ENCODE measurements around the gene SYNE3. TPM values are rescaled to one million over a fixed set of nuclear protein-coding genes. Genes with fewer than 3 reads are reported as not detected.

Gene SYNE3
- total RNA-seq, 2 donors from 2014 or later = 3.4 to 29.5 TPM

DNA sequence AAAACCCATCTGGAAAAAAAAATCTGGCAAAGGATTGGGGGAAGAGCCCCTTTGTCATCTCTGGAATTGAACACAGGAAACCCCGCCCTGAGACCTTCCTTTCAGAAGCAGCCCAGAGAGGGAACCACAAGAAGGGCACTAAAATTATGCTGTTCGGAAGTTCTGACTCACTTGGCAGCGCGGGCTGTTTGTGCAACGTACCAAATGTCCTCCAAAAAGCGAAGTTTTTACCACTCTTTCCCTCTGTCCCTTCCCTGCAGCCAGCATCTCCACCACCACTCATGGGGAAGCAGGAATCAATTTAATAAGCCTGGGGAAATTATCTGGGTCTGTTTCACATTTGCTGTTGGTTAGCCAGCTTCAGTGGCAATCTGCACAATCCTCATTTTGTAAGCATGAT, 3.2 kb upstream of the SYNE3 start:
- H3K27me3 ChIP-seq (replicated peaks; ENCODE audit: insufficient read depth) = no peaks in the 10 kb centered on the region
- H3K27ac ChIP-seq = no peak overlapping the region
- no peaks in the 10 kb centered on the region for H3K36me3 ChIP-seq
- peaks cover 11% of the 10 kb centered on the region for H3K4me1 ChIP-seq (replicated peaks)
- intact Hi-C loops (cut with DNase I) = no loop called here
- H3K4me3 ChIP-seq = no peak overlapping the region
- WGBS = 52% methylated on average over 6 of the region's 6 CpGs
- no peaks in the 10 kb centered on the region for H3K9me3 ChIP-seq
- no peak for DNase-seq (ENCODE audit: low spot score)
- TF ChIP-seq POLR2A (IDR thresholded peaks at IDR 0.05) (no peak), POLR2AphosphoS5 (IDR thresholded peaks at IDR 0.05) (peak; percentile 15)
- TF ChIP-seq, protein P1, sequence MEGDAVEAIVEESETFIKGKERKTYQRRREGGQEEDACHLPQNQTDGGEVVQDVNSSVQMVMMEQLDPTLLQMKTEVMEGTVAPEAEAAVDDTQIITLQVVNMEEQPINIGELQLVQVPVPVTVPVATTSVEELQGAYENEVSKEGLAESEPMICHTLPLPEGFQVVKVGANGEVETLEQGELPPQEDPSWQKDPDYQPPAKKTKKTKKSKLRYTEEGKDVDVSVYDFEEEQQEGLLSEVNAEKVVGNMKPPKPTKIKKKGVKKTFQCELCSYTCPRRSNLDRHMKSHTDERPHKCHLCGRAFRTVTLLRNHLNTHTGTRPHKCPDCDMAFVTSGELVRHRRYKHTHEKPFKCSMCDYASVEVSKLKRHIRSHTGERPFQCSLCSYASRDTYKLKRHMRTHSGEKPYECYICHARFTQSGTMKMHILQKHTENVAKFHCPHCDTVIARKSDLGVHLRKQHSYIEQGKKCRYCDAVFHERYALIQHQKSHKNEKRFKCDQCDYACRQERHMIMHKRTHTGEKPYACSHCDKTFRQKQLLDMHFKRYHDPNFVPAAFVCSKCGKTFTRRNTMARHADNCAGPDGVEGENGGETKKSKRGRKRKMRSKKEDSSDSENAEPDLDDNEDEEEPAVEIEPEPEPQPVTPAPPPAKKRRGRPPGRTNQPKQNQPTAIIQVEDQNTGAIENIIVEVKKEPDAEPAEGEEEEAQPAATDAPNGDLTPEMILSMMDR (IDR thresholded peaks at IDR 0.05) = no peak

DNA sequence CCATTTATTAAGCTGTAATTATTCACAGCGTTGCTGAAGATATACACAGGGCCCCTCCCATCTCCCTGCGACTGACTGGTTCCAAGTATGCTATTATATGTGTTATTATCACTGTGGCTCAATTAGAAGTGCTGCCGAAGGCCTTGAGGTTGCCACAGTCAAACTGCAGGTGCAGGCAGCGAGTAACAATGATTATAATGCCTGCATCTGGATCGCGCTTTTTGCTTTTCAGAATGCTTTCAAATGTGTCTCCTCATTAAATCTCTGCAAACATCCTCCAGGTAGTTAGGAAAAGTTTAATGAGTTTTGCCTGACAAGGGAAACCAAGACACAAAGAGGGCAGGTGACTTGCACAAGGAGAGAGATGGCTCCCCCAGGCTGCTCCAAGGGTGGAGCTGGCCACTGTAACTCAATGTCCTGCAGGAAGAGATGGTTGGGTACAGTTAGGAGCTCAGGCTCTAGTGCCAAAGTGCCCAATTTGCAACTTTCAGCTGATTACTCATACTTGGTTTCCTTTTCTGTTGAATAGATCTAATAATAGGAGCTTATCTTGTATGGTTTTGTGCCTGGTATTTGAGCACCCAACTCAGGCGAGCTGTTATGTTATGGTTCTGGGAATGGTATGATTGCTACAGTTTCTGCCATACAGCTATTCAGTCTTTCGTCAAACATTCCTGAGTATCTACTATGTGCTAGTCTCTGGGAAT, 1.7 kb upstream of the SYNE3 start:
- H3K27me3 ChIP-seq (replicated peaks; ENCODE audit: insufficient read depth) = no peaks in the 10 kb centered on the region
- H3K4me3 ChIP-seq = no peak overlapping the region
- intact Hi-C loops (cut with DNase I) = no loop called here
- H3K27ac ChIP-seq = no peak overlapping the region
- TF ChIP-seq POLR2AphosphoS5 (IDR thresholded peaks at IDR 0.05) = no peak
- TF ChIP-seq, protein P1 (IDR thresholded peaks at IDR 0.05) = no peak
- TF ChIP-seq POLR2A (IDR thresholded peaks at IDR 0.05) = no peak
- no peaks in the 10 kb centered on the region for H3K36me3 ChIP-seq
- no peak for DNase-seq (ENCODE audit: low spot score)
- peaks cover 4% of the 10 kb centered on the region for H3K4me1 ChIP-seq (replicated peaks)
- WGBS = 53% methylated on average over 8 of the region's 8 CpGs
- H3K9me3 ChIP-seq = no peaks in the 10 kb centered on the region

DNA sequence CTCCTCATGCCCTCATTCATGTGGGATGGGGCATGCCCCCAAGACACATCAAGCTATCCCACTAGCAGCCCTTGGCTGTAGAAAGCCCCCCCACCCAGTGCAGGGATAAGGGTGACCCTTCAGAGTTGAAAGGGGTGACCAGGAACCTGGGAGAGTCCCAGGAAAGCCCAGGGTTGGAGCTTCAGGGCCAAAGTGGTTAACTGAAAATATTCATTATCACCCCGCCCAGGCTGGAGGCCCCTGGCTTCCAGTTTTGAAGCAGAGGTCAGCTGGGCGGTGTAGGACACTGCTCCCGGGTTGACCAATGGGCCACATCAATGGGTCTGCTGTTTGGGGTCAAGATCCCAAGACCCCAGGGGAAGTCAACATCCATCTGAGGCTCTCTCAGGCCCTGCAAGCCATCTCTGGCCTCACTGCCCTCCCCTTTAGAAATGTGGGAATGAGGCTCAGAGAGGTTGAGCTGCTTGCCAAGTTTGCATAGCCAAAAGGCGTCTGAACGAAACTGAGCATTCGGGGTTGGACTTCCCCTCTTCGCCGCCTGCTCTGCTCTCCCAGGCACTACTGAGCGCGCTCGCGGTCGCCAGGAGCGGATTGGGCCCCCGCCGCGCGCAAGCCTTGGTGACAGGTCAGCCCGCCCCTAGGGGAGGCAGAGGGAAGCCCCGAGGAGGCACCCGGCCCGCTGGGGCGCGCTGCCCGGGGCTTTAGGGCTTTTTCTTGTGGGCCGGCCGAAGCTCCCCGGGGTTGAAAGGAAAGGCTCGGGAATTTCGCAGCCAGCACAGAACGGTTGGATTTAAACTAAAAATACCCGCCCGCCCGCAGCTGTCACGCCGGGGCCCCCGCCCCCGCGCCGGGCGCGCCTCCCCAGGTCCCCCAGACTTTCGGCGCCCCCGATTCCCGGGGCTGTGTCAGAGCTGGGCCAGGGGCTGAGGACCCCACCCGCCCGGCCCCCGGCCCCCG, 576 bp downstream of the SYNE3 start:
- TF ChIP-seq POLR2AphosphoS5 (IDR thresholded peaks at IDR 0.05) = no peak
- TF ChIP-seq, protein P1 (IDR thresholded peaks at IDR 0.05) = peak in 2 of 4 experiments; percentile 21 to 35
- peak overlapping the region; percentile 66 to 69 for H3K27ac ChIP-seq
- no peaks in the 10 kb centered on the region for H3K36me3 ChIP-seq
- no peak for DNase-seq (ENCODE audit: low spot score)
- H3K27me3 ChIP-seq (replicated peaks; ENCODE audit: insufficient read depth) = no peaks in the 10 kb centered on the region
- WGBS = 4% methylated on average over 40 of the region's 50 CpGs
- intact Hi-C loops (cut with DNase I) = no loop called here
- peak overlapping the region; percentile 63 to 66 for H3K4me3 ChIP-seq
- H3K4me1 ChIP-seq (replicated peaks) = peaks cover 4% of the 10 kb centered on the region
- no peaks in the 10 kb centered on the region for H3K9me3 ChIP-seq

DNA sequence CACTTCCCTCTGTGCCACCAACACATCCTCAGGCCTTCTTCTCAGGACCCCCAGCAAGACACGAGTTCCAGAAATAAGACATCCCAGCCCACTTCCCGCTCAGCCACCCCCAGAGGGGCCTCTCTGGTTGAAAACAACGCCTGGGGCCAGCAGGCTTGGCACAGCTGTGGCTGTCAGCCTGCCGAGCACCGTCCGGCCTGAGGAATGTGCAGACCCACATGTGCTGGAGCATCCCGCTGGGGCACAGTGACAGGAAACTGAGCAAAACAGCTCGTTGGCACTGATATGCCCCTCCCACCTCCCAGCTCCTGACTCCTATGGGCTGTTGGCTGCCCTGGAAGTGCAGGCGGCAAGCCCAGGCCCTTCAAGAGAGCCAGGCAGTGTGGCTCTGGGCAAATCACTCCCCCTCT, 1.4 kb downstream of the SYNE3 start:
- intact Hi-C loops (cut with DNase I) = no loop called here
- H3K27me3 ChIP-seq (replicated peaks; ENCODE audit: insufficient read depth) = no peaks in the 10 kb centered on the region
- DNase-seq (ENCODE audit: low spot score) = no peak
- TF ChIP-seq, protein P1 (IDR thresholded peaks at IDR 0.05) = no peak
- TF ChIP-seq POLR2A (IDR thresholded peaks at IDR 0.05) = no peak
- TF ChIP-seq POLR2AphosphoS5 (IDR thresholded peaks at IDR 0.05) = no peak
- peaks cover 4% of the 10 kb centered on the region for H3K4me1 ChIP-seq (replicated peaks)
- H3K36me3 ChIP-seq = no peaks in the 10 kb centered on the region
- H3K4me3 ChIP-seq = no peak overlapping the region
- H3K27ac ChIP-seq = peak overlapping the region in 1 of 2 donors; percentile 66
- 8% methylated on average over 9 of the region's 9 CpGs for WGBS
- H3K9me3 ChIP-seq = no peaks in the 10 kb centered on the region

Data from prostate gland (tissue), 2 donors.